GM12865 (cell line): ENCODE measurements around the gene FAM53B.

Experiments
- DNase-seq: peaks from one replicate; pipeline ENCODE4 v3.0.0; 2010; ENCODE audit warnings: low read depth
- H3K4me3 ChIP-seq: 2 replicates; pipeline ENCODE4 v1.5.1; 2011; ENCODE audit warnings: mild to moderate bottlenecking, low read depth, low read length, control low read depth
- CTCF ChIP-seq: IDR thresholded peaks from 2 replicates; pipeline ENCODE4 v1.5.1; 2011; ENCODE audit warnings: low read length, control low read depth, low read depth, inconsistent platforms; ENCODE audit not compliant: insufficient read depth; ENCODE audit errors: missing control alignments

The FAM53B gene

GRCh38 chr10:124619802-124620490 lies 124.2 kb downstream of the FAM53B start:
- DNase-seq, result peak; percentile 69
- peak overlapping the region; percentile 31 for H3K4me3 ChIP-seq
- TF ChIP-seq CTCF, result no peak

- no peak overlapping the region; the same call in 1 of the 2 replicates for H3K4me3 ChIP-seq
- TF ChIP-seq CTCF, result no peak
- peak; percentile 53 for DNase-seq
These were observed 125.0 kb downstream of the FAM53B start for GRCh38 chr10:124619195-124619594.

GRCh38 chr10:124618470-124619073 lies 125.6 kb downstream of the FAM53B start:
- H3K4me3 ChIP-seq, result no peak overlapping the region
- TF ChIP-seq CTCF, result no peak

DNA sequence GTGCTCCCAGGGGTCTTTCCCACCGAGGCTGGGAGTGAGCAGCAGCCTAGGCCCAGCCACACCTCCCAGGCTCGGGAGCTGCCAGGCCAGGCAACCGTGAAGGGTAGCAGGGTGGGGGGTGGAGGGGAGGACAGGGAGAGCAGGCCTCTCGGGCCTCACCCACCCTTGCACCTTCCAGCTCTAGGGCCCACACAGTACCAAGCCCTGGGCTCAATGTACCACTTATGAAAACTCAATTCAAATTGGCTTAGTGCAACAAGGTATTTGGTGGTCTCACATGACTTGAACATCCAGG lies 127.4 kb downstream of the FAM53B start:
- TF ChIP-seq CTCF, result no peak
- no peak for DNase-seq
- H3K4me3 ChIP-seq, result no peak overlapping the region

More at GRCh38 chr10:124618470-124619073, 125.6 kb downstream of the FAM53B start:
- DNase-seq, result no peak

GRCh38 chr10:124616040-124616835 lies 127.9 kb downstream of the FAM53B start:
- DNase-seq, result no peak
- TF ChIP-seq CTCF, result no peak

GRCh38 chr10:124615259-124615658 lies 128.9 kb downstream of the FAM53B start:
- no peak overlapping the region for H3K4me3 ChIP-seq
- DNase-seq, result no peak
- TF ChIP-seq CTCF, result no peak

More at GRCh38 chr10:124616040-124616835, 127.9 kb downstream of the FAM53B start:
- H3K4me3 ChIP-seq, result no peak overlapping the region
